ENCODE measurements around the gene RNF112. TPM values are rescaled to one million over a fixed set of nuclear protein-coding genes. Genes with fewer than 3 reads are reported as not detected.

The RNF112 gene
- polyA plus RNA-seq, 1 experiment: 0.70 TPM

DNA sequence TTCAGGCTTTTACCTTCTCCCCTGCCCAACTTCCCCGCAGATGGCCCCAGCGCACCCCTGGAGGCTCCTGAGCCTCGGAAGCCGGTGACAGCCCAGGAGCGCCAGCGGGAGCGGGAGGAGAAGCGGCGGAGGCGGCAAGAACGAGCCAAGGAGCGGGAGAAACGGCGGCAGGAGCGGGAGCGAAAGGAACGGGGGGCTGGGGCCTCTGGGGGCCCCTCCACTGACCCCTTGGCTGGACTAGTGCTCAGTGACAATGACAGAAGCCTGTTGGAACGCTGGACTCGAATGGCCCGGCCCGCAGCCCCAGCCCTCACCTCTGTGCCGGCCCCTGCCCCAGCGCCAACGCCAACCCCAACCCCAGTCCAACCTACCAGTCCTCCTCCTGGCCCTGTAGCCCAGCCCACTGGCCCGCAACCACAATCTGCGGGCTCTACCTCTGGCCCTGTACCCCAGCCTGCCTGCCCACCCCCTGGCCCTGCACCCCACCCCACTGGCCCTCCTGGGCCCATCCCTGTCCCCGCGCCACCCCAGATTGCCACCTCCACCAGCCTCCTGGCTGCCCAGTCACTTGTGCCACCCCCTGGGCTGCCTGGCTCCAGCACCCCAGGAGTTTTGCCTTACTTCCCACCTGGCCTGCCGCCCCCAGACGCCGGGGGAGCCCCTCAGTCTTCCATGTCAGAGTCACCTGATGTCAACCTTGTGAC is 29.1 kb upstream of the RNF112 start:
- ChIA-PET POLR2A (no interaction called here), CTCF (no interaction called here)
- no peak for TF ChIP-seq CTCF (IDR thresholded peaks at IDR 0.05; ENCODE audit: insufficient read depth, low read depth, low read length)
- no peak for DNase-seq (ENCODE audit: low read depth)
- Histone ChIP-seq H3K4me3 (ENCODE audit: low read depth, low read length) (no peak overlapping the region), H3K27me3 (ENCODE audit: control insufficient read depth, insufficient read depth, low read length) (no peaks in the 10 kb centered on the region), H3K36me3 (ENCODE audit: control insufficient read depth, insufficient read depth, low read length) (peaks cover 40% of the 10 kb centered on the region)

DNA sequence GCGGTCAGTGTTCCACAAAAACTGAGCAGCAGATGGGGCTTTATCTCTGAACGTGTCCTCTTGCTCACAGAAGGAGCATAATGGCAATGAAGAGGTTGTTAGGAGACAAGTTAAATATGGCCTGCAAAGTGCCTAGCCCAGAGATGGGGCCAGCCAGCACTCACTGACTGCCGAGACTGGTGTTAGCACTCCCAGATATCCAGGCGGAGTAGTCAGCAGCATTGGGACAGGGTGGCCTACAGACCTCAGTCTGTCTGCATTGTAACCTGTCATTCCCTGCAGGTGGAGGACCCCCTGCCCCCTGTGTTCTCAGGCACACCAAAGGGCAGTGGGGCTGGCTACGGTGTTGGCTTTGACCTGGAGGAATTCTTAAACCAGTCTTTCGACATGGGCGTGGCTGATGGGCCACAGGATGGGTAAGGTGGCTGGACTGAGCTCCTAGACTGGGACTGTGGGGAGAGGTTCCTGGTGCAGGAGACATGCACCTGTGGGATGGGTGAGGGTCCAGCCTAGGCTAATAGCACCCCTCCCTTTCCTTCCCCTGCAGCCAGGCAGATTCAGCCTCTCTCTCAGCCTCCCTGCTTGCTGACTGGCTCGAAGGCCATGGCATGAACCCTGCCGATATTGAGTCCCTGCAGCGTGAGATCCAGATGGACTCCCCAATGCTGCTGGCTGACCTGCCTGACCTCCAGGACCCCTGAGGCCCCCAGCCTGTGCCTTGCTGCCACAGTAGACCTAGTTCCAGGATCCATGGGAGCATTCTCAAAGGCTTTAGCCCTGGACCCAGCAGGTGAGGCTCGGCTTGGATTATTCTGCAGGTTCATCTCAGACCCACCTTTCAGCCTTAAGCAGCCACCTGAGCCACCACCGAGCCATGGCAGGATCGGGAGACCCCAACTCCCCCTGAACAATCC is 28.2 kb upstream of the RNF112 start:
- DNase-seq (ENCODE audit: low read depth): no peak
- TF ChIP-seq CTCF (IDR thresholded peaks at IDR 0.05; ENCODE audit: insufficient read depth, low read depth, low read length): no peak
- Histone ChIP-seq H3K36me3 (ENCODE audit: control insufficient read depth, insufficient read depth, low read length) (peaks cover 40% of the 10 kb centered on the region), H3K27me3 (ENCODE audit: control insufficient read depth, insufficient read depth, low read length) (no peaks in the 10 kb centered on the region), H3K4me3 (ENCODE audit: low read depth, low read length) (no peak overlapping the region)
- ChIA-PET CTCF (interaction anchor here (2.9 to 10.2 kb wide), 2 partner anchors 28 to 65 kb away, joined by 6 to 78 read pairs; partner anchors contain the start of gene RNF112), POLR2A (no interaction called here)

- no peak for DNase-seq (ENCODE audit: low read depth)
Observed at GRCh38 chr17:19383681-19384470, 27.2 kb upstream of the RNF112 start.

GRCh38 chr17:19384723-19385391 is 26.2 kb upstream of the RNF112 start:
- no peak for TF ChIP-seq CTCF (IDR thresholded peaks at IDR 0.05; ENCODE audit: insufficient read depth, low read depth, low read length)
- Histone ChIP-seq H3K27me3 (ENCODE audit: control insufficient read depth, insufficient read depth, low read length) (no peaks in the 10 kb centered on the region), H3K36me3 (ENCODE audit: control insufficient read depth, insufficient read depth, low read length) (peaks cover 38% of the 10 kb centered on the region), H3K4me3 (ENCODE audit: low read depth, low read length) (no peak overlapping the region)
- peak; percentile 64 for DNase-seq (ENCODE audit: low read depth)
- CTCF ChIA-PET: interaction anchor here (1.5 to 10.2 kb wide), 4 partner anchors 10 to 63 kb away, joined by 4 to 78 read pairs (median 7); partner anchors contain the start of gene RNF112
- POLR2A ChIA-PET: no interaction called here

More at GRCh38 chr17:19383681-19384470, 27.2 kb upstream of the RNF112 start:
- ChIA-PET CTCF (interaction anchor here (1.5 to 10.2 kb wide), 4 partner anchors 10 to 64 kb away, joined by 4 to 78 read pairs (median 7); partner anchors contain the start of gene RNF112), POLR2A (no interaction called here)
- Histone ChIP-seq H3K27me3 (ENCODE audit: control insufficient read depth, insufficient read depth, low read length) (no peaks in the 10 kb centered on the region), H3K36me3 (ENCODE audit: control insufficient read depth, insufficient read depth, low read length) (peaks cover 40% of the 10 kb centered on the region), H3K4me3 (ENCODE audit: low read depth, low read length) (no peak overlapping the region)
- TF ChIP-seq CTCF (IDR thresholded peaks at IDR 0.05; ENCODE audit: insufficient read depth, low read depth, low read length): no peak
